IMR-90 (cell line): ENCODE data around the gene ADAMTS13. TPM values are rescaled to one million over a fixed set of nuclear protein-coding genes. Genes with fewer than 3 reads are reported as not detected.

Experiments
- ATAC-seq: fragments of 200-7000 bp; cut with Tn5 transposase; 2 replicates; pipeline ENCODE4 v1.9.1; 2020; ENCODE audit warnings: low read depth, mild to moderate bottlenecking, moderate library complexity
- BruUV-seq: library from RNA; stranded (reverse); fragments of 400-500 nt; replicated peaks from 2 replicates; lab custom pipeline; 2021; lab: Mats Ljungman, UMichigan
- CTCF ChIA-PET: fragments of 300-600 bp; formaldehyde crosslinking; extraction: SDS; loops from one replicate; lab custom pipeline; 2021; ENCODE audit warnings: antibody characterized with exemption; lab: Yijun Ruan, JAX
- POLR2A ChIA-PET: fragments of 300-600 bp; sonication (Branson Sonifier 250); formaldehyde crosslinking; loops from one replicate; lab custom pipeline; 2022; ENCODE audit warnings: antibody characterized with exemption; ENCODE audit not compliant: unreplicated experiment; lab: Charles Lee
- DNase-seq: peaks from one replicate; pipeline ENCODE4 v3.0.0; 2013
- H2AFZ ChIP-seq: replicated peaks from 2 replicates; pipeline ENCODE3; 2013; ENCODE audit warnings: low read length, mild to moderate bottlenecking; ENCODE audit not compliant: poor library complexity
- H2AK5ac ChIP-seq: 2 replicates; pipeline ENCODE4 v1.6.1; 2013; ENCODE audit warnings: low read depth, low read length, inconsistent platforms
- H2AK9ac ChIP-seq: replicated peaks from 2 replicates; pipeline ENCODE3; 2013; ENCODE audit warnings: mild to moderate bottlenecking, low read depth, low read length, moderate library complexity; ENCODE audit not compliant: poor library complexity
- H2BK120ac ChIP-seq: 2 replicates; pipeline ENCODE4 v1.6.1; 2013; ENCODE audit warnings: low read depth, low read length, inconsistent platforms
- H2BK15ac ChIP-seq: 3 replicates; pipeline ENCODE4 v1.6.1; 2013; ENCODE audit warnings: low read depth, low read length, inconsistent platforms
- H2BK20ac ChIP-seq: 2 replicates; pipeline ENCODE4 v1.6.1; 2013; ENCODE audit warnings: low read depth, mild to moderate bottlenecking, inconsistent platforms, low read length, moderate library complexity
- H2BK5ac ChIP-seq: 2 replicates; pipeline ENCODE4 v1.6.1; 2013; ENCODE audit warnings: mild to moderate bottlenecking, low read depth, low read length, inconsistent platforms; ENCODE audit not compliant: poor library complexity, severe bottlenecking
- H3K14ac ChIP-seq: replicated peaks from 2 replicates; pipeline ENCODE4 v1.6.1; 2013; ENCODE audit warnings: low read depth, low read length, inconsistent platforms
- H3K18ac ChIP-seq: 2 replicates; pipeline ENCODE4 v1.6.1; 2013; ENCODE audit warnings: low read depth, low read length, control low read depth
- H3K23ac ChIP-seq: 2 replicates; pipeline ENCODE4 v1.6.1; 2013; ENCODE audit warnings: low read depth, low read length, inconsistent platforms
- H3K27ac ChIP-seq: 2 replicates; pipeline ENCODE4 v1.5.1; 2013; ENCODE audit warnings: mild to moderate bottlenecking, control low read depth, low read length; ENCODE audit not compliant: insufficient read depth
- H3K27me3 ChIP-seq: 2 replicates; pipeline ENCODE4 v1.6.1; 2013; ENCODE audit warnings: low read length; ENCODE audit not compliant: control insufficient read depth, insufficient read depth
- H3K36me3 ChIP-seq: 2 replicates; pipeline ENCODE4 v1.6.1; 2013; ENCODE audit warnings: low read length, mixed read lengths; ENCODE audit not compliant: control insufficient read depth, insufficient read depth
- H3K4ac ChIP-seq: 2 replicates; pipeline ENCODE4 v1.6.1; 2013; ENCODE audit warnings: low read depth, low read length, inconsistent platforms
- H3K4me1 ChIP-seq: 2 replicates; pipeline ENCODE4 v1.6.1; 2013; ENCODE audit warnings: low read length, mixed read lengths; ENCODE audit not compliant: control insufficient read depth, insufficient read depth
- H3K4me2 ChIP-seq: 2 replicates; pipeline ENCODE4 v1.6.1; 2013; ENCODE audit warnings: low read depth, mild to moderate bottlenecking, control low read depth, low read length, moderate library complexity
- H3K4me3 ChIP-seq: 2 replicates; pipeline ENCODE4 v1.5.1; 2013; ENCODE audit warnings: low read depth, mild to moderate bottlenecking, control low read depth, low read length, moderate library complexity; ENCODE audit not compliant: insufficient read depth
- H3K56ac ChIP-seq: 2 replicates; pipeline ENCODE4 v1.6.1; 2013; ENCODE audit warnings: low read length, inconsistent platforms; ENCODE audit not compliant: insufficient read depth; ENCODE audit errors: extremely low read depth
- H3K79me1 ChIP-seq, 2 experiments: 2 replicates each; pipeline ENCODE4 v1.6.1; 2013; ENCODE audit warnings: low read length in 2 of 2, inconsistent platforms in 1 of 2, low read depth in 1 of 2
- H3K9ac ChIP-seq: 2 replicates; pipeline ENCODE4 v1.6.1; 2013; ENCODE audit warnings: low read depth, low read length, control low read depth
- H3K9me1 ChIP-seq: 2 replicates; pipeline ENCODE4 v1.6.1; 2013; ENCODE audit warnings: low read length, inconsistent platforms; ENCODE audit not compliant: insufficient read depth
- H3K9me3 ChIP-seq: 2 replicates; pipeline ENCODE4 v1.6.1; 2013; ENCODE audit warnings: low read length; ENCODE audit not compliant: control insufficient read depth, insufficient read depth
- H4K20me1 ChIP-seq: 2 replicates; pipeline ENCODE4 v1.6.1; 2013; ENCODE audit warnings: low read length, inconsistent platforms; ENCODE audit not compliant: insufficient read depth
- H4K5ac ChIP-seq: 2 replicates; pipeline ENCODE4 v1.6.1; 2013; ENCODE audit warnings: mild to moderate bottlenecking, low read depth, low read length, control low read depth
- H4K8ac ChIP-seq, 2 experiments: 2 replicates each; pipeline ENCODE4 v1.6.1; 2013; ENCODE audit warnings: low read depth in 2 of 2, low read length in 2 of 2, control low read depth in 1 of 2, inconsistent platforms in 1 of 2
- H4K91ac ChIP-seq: 2 replicates; pipeline ENCODE4 v1.6.1; 2013; ENCODE audit warnings: low read depth, low read length, inconsistent platforms; ENCODE audit not compliant: insufficient read depth
- CTCF ChIP-seq: conservative IDR thresholded peaks from 2 replicates; pipeline ENCODE4 v1.5.1; 2012; ENCODE audit warnings: mild to moderate bottlenecking, low read depth, low read length, improper control_type of control experiment
- MXI1 ChIP-seq: IDR thresholded peaks from 2 replicates; pipeline ENCODE4 v1.6.1; 2012; ENCODE audit warnings: low read depth, mild to moderate bottlenecking, low read length, moderate library complexity, borderline replicate concordance
- RAD21 ChIP-seq: IDR thresholded peaks from 2 replicates; pipeline ENCODE4 v1.6.1; 2012; ENCODE audit warnings: low read length, improper control_type of control experiment
- SMC3 ChIP-seq: fragments of 150-350 bp; IDR thresholded peaks from 2 replicates; pipeline ENCODE4 v1.6.1; 2016; ENCODE audit warnings: low read depth, mild to moderate bottlenecking, antibody characterized with exemption, low read length, moderate library complexity
- USF2 ChIP-seq: fragments of 150-350 bp; IDR thresholded peaks from 2 replicates; pipeline ENCODE4 v1.6.1; 2017; ENCODE audit warnings: mild to moderate bottlenecking, antibody characterized with exemption, low read length, low read depth
- WGBS, 2 experiments: methylation state at CpG; one replicate each; pipeline versions ENCODE4 v1.1.5 to v1.1.7; 2013; ENCODE audit warnings: missing lambda C conversion rate in 2 of 2; ENCODE audit not compliant: insufficient read length in 1 of 2; ENCODE audit errors: extremely low coverage in 2 of 2; 5-methylcytosine and 5-hydroxymethylcytosine counted together
- dilution Hi-C: fragments of 300-500 bp; cut with HindIII; formaldehyde crosslinking; loops from one replicate; pipeline ENCODE4 v1.14.3; 2018; ENCODE audit warnings: low sequenced_read_pairs; ENCODE audit not compliant: unreplicated experiment
- in situ Hi-C: fragments of 300-500 bp; cut with MboI; formaldehyde crosslinking; loops from 3 replicates; pipeline ENCODE4 v1.14.3; 2019; ENCODE audit warnings: low sequenced_read_pairs, inconsistent platforms, mixed read lengths
- intact Hi-C: fragments of 100-400 bp; cut with micrococcal nuclease; formaldehyde crosslinking; loops from 2 replicates; pipeline ENCODE4 v1.10.0; 2022
- polyA plus RNA-seq, 3 experiments: library from polyadenylated mRNA; depleted of rRNA; stranded (reverse); fragments of >200 nt; gene quantifications; 2 replicates each; pipeline ENCODE4 v1.2.3, GENCODE V29; 2012; ENCODE audit warnings: low replicate concordance in 1 of 3
- total RNA-seq: library from RNA; depleted of rRNA; stranded (reverse); fragments of >200 nt; gene quantifications from 2 replicates; pipeline ENCODE4 v1.2.3, GENCODE V29; 2012
- TF ChIP-seq, protein P1 (sequence below): fragments of 150-350 bp; IDR thresholded peaks from 2 replicates; pipeline ENCODE4 v1.6.1; 2016; ENCODE audit warnings: low read depth, mild to moderate bottlenecking, low read length, moderate library complexity, borderline replicate concordance

The ADAMTS13 gene
- total and polyA plus RNA-seq, 2 of the 4 experiments (the other 2 are of a cell fraction) = 0.18 to 2.8 TPM

DNA sequence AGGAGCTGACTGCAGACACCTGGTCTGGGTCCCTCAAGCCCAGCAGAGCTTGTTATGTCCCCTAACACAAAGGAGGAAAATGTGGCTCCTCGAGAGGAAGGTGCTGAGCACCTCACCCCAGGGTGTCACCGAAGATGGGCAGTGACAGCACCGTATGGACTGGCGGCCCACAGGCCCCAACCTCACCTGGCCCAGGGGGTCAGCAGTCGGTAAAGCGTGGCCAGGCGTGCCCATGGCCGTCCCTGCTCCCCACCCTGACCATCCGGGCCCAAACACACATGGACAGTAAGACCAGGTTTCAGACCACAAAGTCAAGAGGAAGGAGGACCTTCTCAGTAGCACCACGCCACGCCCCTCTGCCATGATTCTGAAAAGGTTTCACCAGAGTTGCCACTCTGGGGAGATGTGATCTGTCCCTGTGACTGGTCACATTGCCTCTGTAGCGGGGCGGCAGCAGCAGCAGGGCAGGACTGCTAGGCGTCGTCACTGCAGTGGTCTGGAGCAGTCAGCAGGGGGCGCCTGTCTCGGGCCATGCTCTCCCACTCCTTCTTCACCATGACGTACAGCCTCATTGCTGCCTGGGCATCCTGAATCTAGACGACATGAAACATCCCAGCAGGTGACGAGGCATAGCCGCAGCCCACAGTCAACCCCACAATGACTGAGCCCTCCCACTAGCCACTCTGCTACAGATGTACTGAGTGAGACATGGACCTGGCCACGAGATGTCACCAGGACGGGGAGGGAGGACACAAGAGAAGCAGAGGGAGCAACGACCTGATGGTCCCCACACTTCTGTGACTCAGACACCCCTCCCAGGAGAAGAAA, 15.5 kb upstream of the ADAMTS13 start:
- ATAC-seq (peak; percentile 96), DNase-seq (peak; percentile 70)
- no TSS peak for BruUV-seq
- Histone ChIP-seq H3K4me2 (no peak overlapping the region), H3K36me3 (peaks cover 43% of the 10 kb centered on the region), H3K4me3 (no peak overlapping the region), H3K4me1 (peaks cover 2% of the 10 kb centered on the region; the same call in 1 of the 2 replicates), H2AK9ac (peak overlapping the region; percentile 85), H3K27me3 (no peaks in the 10 kb centered on the region), H4K91ac (no peak overlapping the region), H2BK5ac (no peak overlapping the region), H4K20me1 (peaks cover 17% of the 10 kb centered on the region), H3K27ac (no peak overlapping the region), H2BK15ac (no peak overlapping the region), H2BK120ac (no peak overlapping the region), H3K56ac (no peak overlapping the region), H3K23ac (no peak overlapping the region), H2AFZ (peak overlapping the region; percentile 76), H3K79me1 (peaks cover 0 to 22% of the 10 kb centered on the region in 2 experiments; a peak in 2 of 4 replicates), H3K4ac (peak overlapping the region; percentile 40; the same call in 1 of the 2 replicates), H4K5ac (no peak overlapping the region), H2BK20ac (no peak overlapping the region), H3K18ac (no peak overlapping the region), H3K9me3 (no peaks in the 10 kb centered on the region), H4K8ac (no peak overlapping the region), H3K9me1 (0 out of 2 replicates have a peak, but pooled peaks cover under 1% of the 10 kb centered on the region), H3K14ac (no peak overlapping the region), H2AK5ac (no peak overlapping the region), H3K9ac (no peak overlapping the region)
- dilution Hi-C loops = no loop called here
- in situ Hi-C loops = loop anchor here (10.0 kb wide), 2 partner anchors 78 to 318 kb away; no protein-coding TSS in a partner anchor
- 53% methylated on average over 12 of the region's 24 CpGs; no CpG with 5 or more reads in 1 of the 2 experiments for WGBS, 2 experiments
- intact Hi-C loops = loop anchor here (1.0 to 5.0 kb wide), 2 partner anchors 80 to 586 kb away; partner anchors contain the start of gene VAV2
- ChIA-PET POLR2A (no interaction called here), CTCF (no interaction called here)
- TF ChIP-seq MXI1 (peak; percentile 60; the same call in 1 of the 2 replicates), CTCF (peak; percentile 86), RAD21 (peak; percentile 64), SMC3 (peak; percentile 81), USF2 (peak; percentile 14; the same call in 1 of the 2 replicates)
- TF ChIP-seq, protein P1, sequence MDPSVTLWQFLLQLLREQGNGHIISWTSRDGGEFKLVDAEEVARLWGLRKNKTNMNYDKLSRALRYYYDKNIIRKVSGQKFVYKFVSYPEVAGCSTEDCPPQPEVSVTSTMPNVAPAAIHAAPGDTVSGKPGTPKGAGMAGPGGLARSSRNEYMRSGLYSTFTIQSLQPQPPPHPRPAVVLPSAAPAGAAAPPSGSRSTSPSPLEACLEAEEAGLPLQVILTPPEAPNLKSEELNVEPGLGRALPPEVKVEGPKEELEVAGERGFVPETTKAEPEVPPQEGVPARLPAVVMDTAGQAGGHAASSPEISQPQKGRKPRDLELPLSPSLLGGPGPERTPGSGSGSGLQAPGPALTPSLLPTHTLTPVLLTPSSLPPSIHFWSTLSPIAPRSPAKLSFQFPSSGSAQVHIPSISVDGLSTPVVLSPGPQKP = no peak
